GM21515 (cell line): ENCODE measurements around the gene GNA15.
"Not testable (repeated sequence)": the region's sequence is repeated elsewhere in the genome, so short reads cannot be mapped to it uniquely, and the experiment has no call there.

Source experiments
- ATAC-seq: cut with Tn5 transposase; IDR thresholded peaks from one replicate; pipeline ENCODE4 v1.9.1; 2021; ENCODE audit not compliant: unreplicated experiment

GNA15 gene

GRCh38 chr19:3167533-3168272, 31.9 kb downstream of the GNA15 start:
- ATAC-seq: no peak

- no peak for ATAC-seq
Observed at GRCh38 chr19:3171894-3172672, 36.2 kb downstream of the GNA15 start.

DNA sequence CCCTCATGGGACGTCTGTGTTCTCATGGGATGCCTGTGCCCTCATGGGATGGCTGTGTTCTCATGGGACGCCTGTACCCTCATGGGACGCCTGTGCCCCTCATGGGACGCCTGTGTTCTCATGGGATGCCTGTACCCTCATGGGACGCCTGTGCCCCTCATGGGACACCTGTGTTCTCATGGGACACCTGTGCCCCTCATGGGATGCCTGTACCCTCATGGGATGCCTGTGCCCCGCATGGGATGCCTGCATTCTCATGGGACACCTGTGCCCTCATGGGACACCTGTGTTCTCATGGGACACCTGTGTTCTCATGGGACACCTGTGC, 36.8 kb downstream of the GNA15 start:
- not testable (repeated sequence) for ATAC-seq

DNA sequence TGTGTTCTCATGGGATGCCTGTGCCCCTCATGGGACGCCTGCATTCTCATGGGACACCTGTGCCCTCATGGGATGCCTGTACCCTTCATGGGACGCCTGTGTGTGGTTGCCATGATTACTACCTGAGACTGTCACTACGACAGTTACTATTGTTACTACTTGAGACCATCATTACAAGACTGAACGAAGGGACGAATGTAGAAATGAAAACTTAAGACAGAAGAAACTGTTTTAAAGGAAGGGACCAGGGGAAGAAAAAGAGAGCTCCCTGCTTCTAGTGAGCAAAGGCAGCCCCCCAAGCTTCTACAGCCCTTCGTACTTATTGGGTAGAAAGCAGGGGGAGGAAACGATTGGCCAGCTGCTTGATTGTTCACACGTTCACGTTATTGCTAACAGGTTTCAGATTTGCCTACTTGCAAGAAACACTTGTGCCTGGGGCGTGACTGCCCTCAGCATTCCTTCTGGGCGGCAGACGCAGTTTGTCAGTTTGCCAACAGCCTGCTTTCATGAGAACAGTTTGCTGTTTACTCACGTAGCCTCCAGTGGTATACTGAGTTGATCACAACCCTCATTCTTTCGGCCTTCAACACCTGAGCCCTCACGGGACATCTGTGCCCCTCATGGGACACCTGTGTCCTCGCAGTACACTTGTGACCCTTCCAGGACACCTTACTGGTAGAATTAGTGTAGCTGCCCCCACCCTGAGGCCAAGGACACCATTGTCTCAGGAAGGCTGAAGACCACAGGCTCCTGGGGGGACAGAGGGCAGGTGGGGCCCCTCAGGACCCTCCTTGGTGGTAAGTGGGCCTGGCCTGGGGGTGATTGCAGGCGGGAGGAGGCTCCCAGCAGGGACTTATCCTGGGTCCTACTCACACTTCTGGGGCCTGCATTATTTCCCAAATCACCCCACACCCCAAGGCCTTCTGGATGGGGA, 40.2 kb downstream of the GNA15 start:
- no peak for ATAC-seq

- no peak for ATAC-seq
Observed at GRCh38 chr19:3176715-3177501, 41.1 kb downstream of the GNA15 start.

GRCh38 chr19:3178377-3178972, 42.6 kb downstream of the GNA15 start, which contains the start of gene S1PR4:
S1PR4 (plus strand) TSS chr19:3178769; CDS start chr19:3178793, 24 bp downstream.
- ATAC-seq: no peak

- ATAC-seq: no peak
Observed at GRCh38 chr19:3178973-3179738, 43.3 kb downstream of the GNA15 start.

DNA sequence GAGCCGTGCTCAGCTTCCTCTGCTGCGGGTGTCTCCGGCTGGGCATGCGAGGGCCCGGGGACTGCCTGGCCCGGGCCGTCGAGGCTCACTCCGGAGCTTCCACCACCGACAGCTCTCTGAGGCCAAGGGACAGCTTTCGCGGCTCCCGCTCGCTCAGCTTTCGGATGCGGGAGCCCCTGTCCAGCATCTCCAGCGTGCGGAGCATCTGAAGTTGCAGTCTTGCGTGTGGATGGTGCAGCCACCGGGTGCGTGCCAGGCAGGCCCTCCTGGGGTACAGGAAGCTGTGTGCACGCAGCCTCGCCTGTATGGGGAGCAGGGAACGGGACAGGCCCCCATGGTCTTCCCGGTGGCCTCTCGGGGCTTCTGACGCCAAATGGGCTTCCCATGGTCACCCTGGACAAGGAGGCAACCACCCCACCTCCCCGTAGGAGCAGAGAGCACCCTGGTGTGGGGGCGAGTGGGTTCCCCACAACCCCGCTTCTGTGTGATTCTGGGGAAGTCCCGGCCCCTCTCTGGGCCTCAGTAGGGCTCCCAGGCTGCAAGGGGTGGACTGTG, 44.0 kb downstream of the GNA15 start:
- ATAC-seq: no peak

GRCh38 chr19:3183721-3184641, 48.1 kb downstream of the GNA15 start:
- no peak for ATAC-seq

- ATAC-seq: peak; percentile 16
Observed at GRCh38 chr19:3184847-3185460, 49.1 kb downstream of the GNA15 start.

DNA sequence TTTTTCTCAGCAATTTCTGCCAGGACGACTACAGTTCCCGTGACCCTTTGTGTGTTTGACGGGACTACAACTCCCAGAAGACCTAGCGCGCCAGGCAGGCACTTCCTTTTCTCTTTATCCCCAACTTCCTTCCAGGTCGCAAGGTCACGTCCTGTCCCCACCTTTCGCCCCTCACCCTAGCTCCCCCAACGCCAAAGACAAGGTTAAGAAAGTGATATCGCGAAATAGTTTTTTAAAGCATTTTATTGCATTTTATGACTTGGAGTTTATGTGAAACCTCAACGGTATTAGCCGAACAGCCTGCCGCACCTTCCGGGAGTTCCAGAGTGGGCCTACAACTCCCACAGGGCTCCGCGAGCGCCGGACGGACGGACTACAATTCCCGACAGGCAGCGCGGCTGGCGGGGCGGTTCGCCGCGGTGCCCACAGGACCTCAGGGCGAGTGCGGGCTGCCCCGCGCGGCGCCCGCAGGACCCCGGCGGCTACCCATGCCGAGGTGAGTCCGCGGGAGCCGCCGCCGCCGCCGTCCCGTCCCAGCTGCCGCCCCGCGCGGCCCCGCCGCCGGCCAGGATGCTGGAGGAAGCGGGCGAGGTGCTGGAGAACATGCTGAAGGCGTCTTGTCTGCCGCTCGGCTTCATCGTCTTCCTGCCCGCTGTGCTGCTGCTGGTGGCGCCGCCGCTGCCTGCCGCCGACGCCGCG, 49.8 kb downstream of the GNA15 start, which contains the start of gene NCLN:
Gene NCLN (plus strand): TSS at position 470 of the 699 bp plus-strand sequence. CDS start 101 bp downstream, at position 571.
- ATAC-seq: peak; percentile 65

GRCh38 chr19:3186160-3186688, 50.4 kb downstream of the GNA15 start:
- peak; percentile 6 for ATAC-seq

GRCh38 chr19:3186891-3187661, 51.2 kb downstream of the GNA15 start:
- no peak for ATAC-seq

DNA sequence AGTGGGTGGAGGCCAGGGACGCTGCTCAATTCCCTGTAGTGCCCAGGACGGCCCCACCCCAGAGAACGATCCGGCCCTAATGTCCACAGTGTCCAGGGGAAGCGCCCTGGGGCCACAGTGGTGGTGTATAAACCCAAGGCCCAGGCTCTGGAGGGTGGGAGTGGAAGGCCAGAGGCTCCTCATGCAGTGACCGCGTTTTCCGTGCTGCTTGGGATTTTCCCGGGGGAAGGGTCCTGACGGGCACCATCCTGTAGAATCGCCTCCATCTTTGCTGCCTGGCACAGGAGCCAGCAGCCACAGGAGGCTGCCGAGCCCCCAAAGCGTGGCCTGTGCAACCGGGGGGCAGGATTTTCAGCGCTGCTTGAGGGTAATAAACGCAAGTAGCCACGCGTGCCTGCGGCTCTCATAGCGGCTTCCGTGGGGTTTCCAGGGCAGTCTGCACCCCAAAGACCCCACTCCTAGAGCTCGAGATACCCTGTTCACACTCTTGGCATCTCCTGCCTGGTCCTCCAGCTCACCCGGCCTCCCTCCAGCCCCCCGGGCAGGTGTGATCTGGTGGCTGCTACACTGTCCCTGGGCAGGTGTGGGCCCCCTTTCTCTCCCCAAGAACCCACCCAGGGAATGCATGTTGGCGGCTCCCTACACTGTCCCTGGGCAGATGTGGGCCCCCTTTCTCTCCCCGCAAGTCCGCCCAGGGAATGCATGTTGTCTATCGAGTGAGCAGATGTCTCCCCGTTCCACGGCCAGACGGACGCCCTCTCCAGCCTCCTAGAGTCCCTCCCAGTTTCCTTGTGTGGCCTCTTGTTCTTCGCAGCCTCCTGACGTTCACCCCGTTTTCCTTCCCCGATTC, 52.1 kb downstream of the GNA15 start:
- no peak for ATAC-seq
